MM.1S (cell line): Measurements from ENCODE around the gene CTRL.

Source experiments
- DNase-seq: peaks from one replicate; pipeline ENCODE4 v3.0.0-alpha.2; 2015
- H2AFZ ChIP-seq: fragments of 300-600 bp; sonication (generic); 2 replicates; pipeline ENCODE4 v1.6.0; 2016; ENCODE audit warnings: antibody characterized with exemption, low read length
- H3F3A ChIP-seq: fragments of 300-600 bp; sonication (generic); 2 replicates; pipeline ENCODE4 v1.6.1; 2016; ENCODE audit warnings: mild to moderate bottlenecking, antibody characterized with exemption, low read length, moderate library complexity, mixed read lengths; ENCODE audit not compliant: insufficient read depth
- H3K27ac ChIP-seq: fragments of 300-600 bp; sonication (generic); 2 replicates; pipeline ENCODE4 v1.5.1; 2016; ENCODE audit warnings: mild to moderate bottlenecking, low read length
- H3K27me3 ChIP-seq: fragments of 300-600 bp; sonication (generic); replicated peaks from 2 replicates; pipeline ENCODE4 v1.6.0; 2016; ENCODE audit warnings: low read length; ENCODE audit not compliant: insufficient read depth
- H3K36me3 ChIP-seq: fragments of 300-600 bp; sonication (generic); replicated peaks from 2 replicates; pipeline ENCODE4 v1.6.1; 2016; ENCODE audit warnings: mild to moderate bottlenecking, low read length, mixed read lengths; ENCODE audit not compliant: insufficient read depth
- H3K4me1 ChIP-seq: fragments of 300-600 bp; sonication (generic); 2 replicates; pipeline ENCODE4 v1.6.1; 2016; ENCODE audit warnings: low read length, mixed read lengths
- H3K4me2 ChIP-seq: fragments of 300-600 bp; sonication (generic); 2 replicates; pipeline ENCODE4 v1.6.0; 2016; ENCODE audit warnings: low read depth, low read length
- H3K4me3 ChIP-seq: fragments of 300-600 bp; sonication (generic); 2 replicates; pipeline ENCODE4 v1.5.1; 2016; ENCODE audit warnings: low read length, mixed read lengths
- H3K79me2 ChIP-seq: fragments of 300-600 bp; sonication (generic); 2 replicates; pipeline ENCODE4 v1.6.1; 2016; ENCODE audit warnings: mixed run types, low read length, mixed read lengths
- H3K9ac ChIP-seq: fragments of 300-600 bp; sonication (generic); 2 replicates; pipeline ENCODE4 v1.6.1; 2016; ENCODE audit warnings: low read length, mixed read lengths
- H3K9me2 ChIP-seq: fragments of 300-600 bp; sonication (generic); replicated peaks from 2 replicates; pipeline ENCODE4 v1.6.1; 2016; ENCODE audit warnings: mild to moderate bottlenecking, low read length, mixed read lengths; ENCODE audit not compliant: insufficient read depth
- H3K9me3 ChIP-seq: fragments of 300-600 bp; sonication (generic); replicated peaks from 2 replicates; pipeline ENCODE4 v1.6.1; 2016; ENCODE audit warnings: mild to moderate bottlenecking, low read length, mixed read lengths; ENCODE audit not compliant: insufficient read depth
- H4K20me1 ChIP-seq: fragments of 300-600 bp; sonication (generic); 2 replicates; pipeline ENCODE4 v1.6.1; 2016; ENCODE audit warnings: mild to moderate bottlenecking, low read length, moderate library complexity, mixed read lengths; ENCODE audit not compliant: insufficient read depth
- CTCF ChIP-seq: fragments of 300-600 bp; sonication (generic); IDR thresholded peaks from 2 replicates; pipeline ENCODE4 v1.5.1; 2016; ENCODE audit warnings: antibody characterized with exemption, low read length, mixed read lengths
- EZH2 ChIP-seq: fragments of 300-600 bp; sonication (generic); optimal IDR thresholded peaks from 2 replicates; pipeline ENCODE3; 2017; ENCODE audit warnings: low read depth, mild to moderate bottlenecking, antibody characterized with exemption, low read length, mixed read lengths
- EZH2phosphoT487 ChIP-seq: fragments of 300-600 bp; sonication (generic); IDR thresholded peaks from 2 replicates; pipeline ENCODE4 v1.6.1; 2018; ENCODE audit warnings: antibody characterized with exemption, low read length

Gene CTRL

DNA sequence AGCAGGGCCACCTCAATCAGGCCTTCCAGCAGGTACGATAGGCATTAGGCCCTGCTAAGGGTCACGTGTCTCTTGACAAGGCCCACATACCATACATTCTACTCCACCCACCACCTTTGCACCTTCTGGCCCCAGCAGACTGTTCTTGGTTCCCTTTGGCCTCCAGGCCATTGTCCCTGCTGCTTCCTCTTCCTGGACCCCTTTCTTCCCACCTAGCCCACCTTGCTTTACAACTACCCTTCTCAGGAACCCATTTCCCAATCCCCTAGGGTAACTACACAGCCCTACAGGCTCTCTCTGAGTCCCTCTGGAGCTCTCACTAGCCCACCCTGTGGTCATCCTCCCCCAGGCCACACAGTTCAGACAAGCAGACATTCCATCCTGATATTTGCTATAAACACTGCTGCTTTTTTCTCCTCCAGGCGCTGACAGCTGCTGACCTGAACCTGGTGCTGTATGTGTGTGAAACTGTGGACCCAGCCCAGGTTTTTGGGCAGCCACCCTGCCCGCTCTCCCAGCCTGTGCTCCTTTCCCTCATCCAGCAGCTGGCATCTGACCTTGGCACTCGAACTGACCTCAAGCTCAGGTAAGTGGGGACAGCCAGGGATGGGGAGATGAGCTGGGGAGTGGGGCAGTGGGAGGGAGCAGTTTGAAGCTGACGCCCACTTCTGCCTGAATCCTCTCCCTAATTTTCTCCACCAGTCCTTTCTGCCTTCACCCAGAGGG is 48.4 kb downstream of the CTRL start:
- Histone ChIP-seq H3K4me2 (no peak overlapping the region), H3K27me3 (no peaks in the 10 kb centered on the region), H4K20me1 (no peaks in the 10 kb centered on the region), H3K79me2 (no peaks in the 10 kb centered on the region), H2AFZ (no peak overlapping the region), H3K9me2 (no peaks in the 10 kb centered on the region), H3F3A (no peaks in the 10 kb centered on the region), H3K4me1 (no peaks in the 10 kb centered on the region), H3K4me3 (no peak overlapping the region), H3K27ac (no peak overlapping the region), H3K9me3 (no peaks in the 10 kb centered on the region), H3K36me3 (no peaks in the 10 kb centered on the region; the same call in none of the 2 replicates), H3K9ac (no peak overlapping the region)
- no peak for DNase-seq
- no peak for TF ChIP-seq CTCF
- TF ChIP-seq EZH2phosphoT487 = no peak
- no peak for TF ChIP-seq EZH2

DNA sequence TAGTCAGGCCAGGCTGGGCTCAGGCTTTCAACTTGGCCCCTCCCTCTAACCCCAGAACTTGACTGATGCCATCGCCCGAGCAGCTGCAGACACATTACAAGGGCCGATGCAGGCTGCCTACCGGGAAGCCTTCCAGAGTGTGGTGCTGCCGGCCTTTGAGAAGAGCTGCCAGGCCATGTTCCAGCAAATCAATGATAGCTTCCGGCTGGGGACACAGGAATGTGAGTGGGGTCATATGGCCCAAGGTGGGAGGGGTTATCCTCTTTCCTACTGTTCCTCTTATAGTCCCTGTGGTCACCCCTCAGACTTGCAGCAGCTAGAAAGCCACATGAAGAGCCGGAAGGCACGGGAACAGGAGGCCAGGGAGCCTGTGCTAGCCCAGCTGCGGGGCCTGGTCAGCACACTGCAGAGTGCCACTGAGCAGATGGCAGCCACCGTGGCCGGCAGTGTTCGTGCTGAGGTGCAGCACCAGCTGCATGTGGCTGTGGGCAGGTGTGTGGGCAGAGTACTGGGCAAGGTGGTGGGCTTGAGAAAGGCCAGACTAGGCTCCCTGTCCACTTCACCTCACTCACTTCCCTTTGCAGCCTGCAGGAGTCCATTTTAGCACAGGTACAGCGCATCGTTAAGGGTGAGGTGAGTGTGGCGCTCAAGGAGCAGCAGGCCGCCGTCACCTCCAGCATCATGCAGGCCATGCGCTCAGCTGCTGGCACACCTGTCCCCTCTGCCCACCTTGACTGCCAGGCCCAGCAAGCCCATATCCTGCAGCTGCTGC is 49.1 kb downstream of the CTRL start:
- no peaks in the 10 kb centered on the region for H3K9me2 ChIP-seq
- no peak overlapping the region for H3K9ac ChIP-seq
- no peaks in the 10 kb centered on the region for H4K20me1 ChIP-seq
- H3K27me3 ChIP-seq = no peaks in the 10 kb centered on the region
- no peak overlapping the region for H3K27ac ChIP-seq
- no peak overlapping the region for H2AFZ ChIP-seq
- H3K4me2 ChIP-seq = no peak overlapping the region
- H3K9me3 ChIP-seq = no peaks in the 10 kb centered on the region
- no peak overlapping the region for H3K4me3 ChIP-seq
- H3K36me3 ChIP-seq = no peaks in the 10 kb centered on the region; the same call in none of the 2 replicates
- DNase-seq = no peak
- H3F3A ChIP-seq = no peaks in the 10 kb centered on the region
- TF ChIP-seq EZH2 (no peak), EZH2phosphoT487 (no peak), CTCF (no peak)
- H3K79me2 ChIP-seq = no peaks in the 10 kb centered on the region
- H3K4me1 ChIP-seq = no peaks in the 10 kb centered on the region

- H3K4me3 ChIP-seq = no peak overlapping the region
- no peaks in the 10 kb centered on the region for H3K9me2 ChIP-seq
- no peak overlapping the region for H2AFZ ChIP-seq
- H3K9me3 ChIP-seq = no peaks in the 10 kb centered on the region
- H3K27me3 ChIP-seq = no peaks in the 10 kb centered on the region
- no peaks in the 10 kb centered on the region for H3F3A ChIP-seq
- no peaks in the 10 kb centered on the region for H4K20me1 ChIP-seq
- no peaks in the 10 kb centered on the region for H3K4me1 ChIP-seq
- TF ChIP-seq CTCF (no peak), EZH2 (no peak), EZH2phosphoT487 (no peak)
- DNase-seq = no peak
- H3K4me2 ChIP-seq = no peak overlapping the region
- H3K36me3 ChIP-seq = no peaks in the 10 kb centered on the region; the same call in none of the 2 replicates
- H3K27ac ChIP-seq = no peak overlapping the region
- H3K9ac ChIP-seq = no peak overlapping the region
- peaks cover 6% of the 10 kb centered on the region for H3K79me2 ChIP-seq
Observed at GRCh38 chr16:67881621-67882161, 50.0 kb downstream of the CTRL start.
